IPS DF 6.9 (cell line): ENCODE results near the gene NKTR.

Experiments
- DNase-seq: peaks from one replicate; pipeline ENCODE4 v3.0.0-alpha.2; 2013; ENCODE audit warnings: low read depth, low spot score
- H3K27ac ChIP-seq: one replicate; pipeline ENCODE4 v1.5.1; 2013; ENCODE audit warnings: low read length, control low read depth
- H3K27me3 ChIP-seq: 2 replicates; pipeline ENCODE4 v1.6.1; 2013; ENCODE audit warnings: mild to moderate bottlenecking, low read length; ENCODE audit not compliant: control insufficient read depth, insufficient read depth
- H3K36me3 ChIP-seq: 2 replicates; pipeline ENCODE4 v1.6.1; 2013; ENCODE audit warnings: low read length; ENCODE audit not compliant: control insufficient read depth, insufficient read depth
- H3K4me1 ChIP-seq: 2 replicates; pipeline ENCODE4 v1.6.1; 2013; ENCODE audit warnings: low read length; ENCODE audit not compliant: control insufficient read depth, insufficient read depth
- H3K4me3 ChIP-seq: 2 replicates; pipeline ENCODE4 v1.5.1; 2013; ENCODE audit warnings: mild to moderate bottlenecking, low read length
- H3K9me3 ChIP-seq: 2 replicates; pipeline ENCODE4 v1.6.1; 2013; ENCODE audit warnings: low read length, inconsistent platforms; ENCODE audit not compliant: control insufficient read depth, insufficient read depth
- WGBS: extraction: QIAGEN DNeasy Blood & Tissue Kit; methylation state at CpG from one replicate; pipeline ENCODE4 v1.1.7; 2013; ENCODE audit warnings: mixed read lengths, missing lambda C conversion rate; ENCODE audit not compliant: insufficient read length, insufficient coverage; 5-methylcytosine and 5-hydroxymethylcytosine counted together

Gene NKTR

DNA sequence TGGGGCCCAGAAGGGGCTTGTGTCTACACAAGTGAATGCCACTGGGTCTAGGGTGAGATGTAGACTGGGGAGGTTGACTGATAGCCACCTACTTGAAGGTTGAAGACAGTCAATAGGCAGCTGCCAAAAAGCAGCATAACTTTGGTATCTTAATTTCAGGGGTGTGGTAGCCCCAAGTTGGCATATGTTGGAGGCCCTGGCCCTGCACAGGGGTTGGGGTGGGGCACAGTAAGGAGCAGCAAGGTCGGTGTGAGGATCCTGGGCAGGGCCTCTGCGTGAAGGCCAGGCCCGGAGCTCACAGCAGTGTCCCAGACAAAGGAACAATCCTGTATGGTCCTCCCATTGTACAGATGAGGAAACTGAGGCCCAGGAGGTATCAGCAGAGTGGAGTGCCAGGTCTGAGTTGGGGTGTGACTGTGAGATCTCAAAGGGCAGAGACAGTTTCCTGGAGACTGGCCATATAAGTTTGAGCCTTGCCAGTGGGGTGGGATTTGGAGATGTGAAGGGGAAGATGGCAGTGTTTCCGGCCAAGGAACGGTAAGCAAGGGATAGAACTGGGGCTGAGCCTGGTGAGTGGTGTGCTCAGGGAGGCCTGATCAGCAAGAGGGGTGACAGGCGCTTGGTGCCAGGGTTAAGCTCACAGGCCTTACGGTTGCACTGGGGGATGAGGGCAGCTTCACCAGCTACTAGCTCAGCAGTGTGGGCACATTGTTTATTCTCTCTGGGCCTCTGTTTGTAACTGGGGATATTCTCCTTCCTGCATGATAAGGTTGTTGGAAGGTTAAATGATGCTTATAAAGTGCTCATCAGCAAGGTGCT, 86.6 kb downstream of the NKTR start:
- DNase-seq, result no peak
- Histone ChIP-seq H3K36me3 (no peaks in the 10 kb centered on the region), H3K27me3 (no peaks in the 10 kb centered on the region), H3K27ac (no peak overlapping the region), H3K4me1 (no peaks in the 10 kb centered on the region; the same call in 1 of the 2 replicates), H3K9me3 (no peaks in the 10 kb centered on the region), H3K4me3 (no peak overlapping the region)
- no CpG with 5 or more reads among the region's 7 CpGs for WGBS

- DNase-seq, result no peak
- Histone ChIP-seq H3K27ac (no peak overlapping the region), H3K4me1 (no peaks in the 10 kb centered on the region; the same call in 1 of the 2 replicates), H3K4me3 (no peak overlapping the region), H3K36me3 (no peaks in the 10 kb centered on the region), H3K27me3 (no peaks in the 10 kb centered on the region), H3K9me3 (no peaks in the 10 kb centered on the region)
- WGBS, result no CpG with 5 or more reads among the region's 15 CpGs
Measured at GRCh38 chr3:42688016-42688415, 87.5 kb downstream of the NKTR start.

- no CpG with 5 or more reads among the region's 22 CpGs for WGBS
- H3K9me3 ChIP-seq, result no peaks in the 10 kb centered on the region
- no peak for DNase-seq
- H3K4me1 ChIP-seq, result no peaks in the 10 kb centered on the region; the same call in 1 of the 2 replicates
- H3K27ac ChIP-seq, result no peak overlapping the region
- H3K4me3 ChIP-seq, result no peak overlapping the region
- H3K27me3 ChIP-seq, result no peaks in the 10 kb centered on the region
- H3K36me3 ChIP-seq, result no peaks in the 10 kb centered on the region
Measured at GRCh38 chr3:42688487-42689420, 88.3 kb downstream of the NKTR start.

DNA sequence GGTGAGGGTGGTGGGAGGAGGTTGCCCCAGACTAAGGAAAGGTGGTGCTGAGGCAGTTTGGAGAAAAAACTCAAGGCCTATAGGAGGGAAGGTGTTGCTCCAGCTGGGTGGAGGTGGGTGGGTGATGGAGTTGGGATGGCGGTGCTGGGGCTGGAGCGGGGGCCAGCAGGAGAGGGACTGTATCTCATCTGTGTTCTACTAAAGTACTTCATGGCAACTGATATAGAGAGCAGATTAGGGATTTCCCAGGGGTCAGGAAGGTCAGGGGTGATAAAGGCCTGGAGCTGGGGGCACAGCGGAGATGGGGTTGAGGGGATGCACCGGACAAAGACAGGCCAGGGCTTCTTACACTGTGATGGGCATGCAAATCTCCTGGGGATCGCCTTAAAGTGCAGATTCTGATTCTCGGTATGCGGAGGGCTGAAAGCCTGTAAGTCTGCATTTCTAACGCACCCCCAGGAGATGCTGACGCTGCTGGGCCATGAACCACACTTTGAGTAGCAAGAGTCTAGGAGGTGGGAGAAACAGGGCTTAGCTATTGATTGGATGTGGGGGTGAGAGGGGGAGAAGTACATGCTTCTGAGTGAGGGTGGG, 89.0 kb downstream of the NKTR start:
- Histone ChIP-seq H3K9me3 (no peaks in the 10 kb centered on the region), H3K27me3 (no peaks in the 10 kb centered on the region), H3K36me3 (no peaks in the 10 kb centered on the region), H3K27ac (no peak overlapping the region), H3K4me3 (no peak overlapping the region), H3K4me1 (no peaks in the 10 kb centered on the region; the same call in 1 of the 2 replicates)
- no CpG with 5 or more reads among the region's 9 CpGs for WGBS
- no peak for DNase-seq

DNA sequence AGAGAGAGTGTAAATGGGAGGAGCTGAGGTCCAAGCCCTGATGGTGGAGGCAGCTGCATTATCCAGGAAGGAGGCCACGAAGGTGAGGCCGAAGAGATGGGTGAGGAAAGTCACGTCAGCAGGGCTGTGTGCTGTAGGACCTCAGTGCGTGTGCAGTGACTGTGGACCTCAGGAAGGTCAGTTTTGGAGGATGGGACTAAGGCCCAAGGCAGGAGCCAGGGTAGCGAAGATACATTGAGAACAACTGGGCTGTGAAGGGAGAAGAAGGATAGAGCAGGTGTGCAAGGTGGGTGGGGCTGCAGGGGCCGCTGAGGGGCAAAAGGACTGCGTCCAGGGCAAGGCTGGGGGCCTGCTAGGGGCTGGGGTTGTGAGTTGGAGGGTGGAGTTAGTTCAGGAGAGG, 89.7 kb downstream of the NKTR start:
- no peak for DNase-seq
- Histone ChIP-seq H3K4me1 (no peaks in the 10 kb centered on the region; the same call in 1 of the 2 replicates), H3K4me3 (no peak overlapping the region), H3K36me3 (no peaks in the 10 kb centered on the region), H3K9me3 (no peaks in the 10 kb centered on the region), H3K27me3 (no peaks in the 10 kb centered on the region), H3K27ac (no peak overlapping the region)
- no CpG with 5 or more reads among the region's 7 CpGs for WGBS

- WGBS, result no CpG with 5 or more reads among the region's 10 CpGs
- Histone ChIP-seq H3K4me1 (no peaks in the 10 kb centered on the region; the same call in 1 of the 2 replicates), H3K9me3 (no peaks in the 10 kb centered on the region), H3K4me3 (no peak overlapping the region), H3K27ac (no peak overlapping the region), H3K36me3 (no peaks in the 10 kb centered on the region), H3K27me3 (no peaks in the 10 kb centered on the region)
- DNase-seq, result no peak
Measured at GRCh38 chr3:42690766-42691680, 90.5 kb downstream of the NKTR start.

DNA sequence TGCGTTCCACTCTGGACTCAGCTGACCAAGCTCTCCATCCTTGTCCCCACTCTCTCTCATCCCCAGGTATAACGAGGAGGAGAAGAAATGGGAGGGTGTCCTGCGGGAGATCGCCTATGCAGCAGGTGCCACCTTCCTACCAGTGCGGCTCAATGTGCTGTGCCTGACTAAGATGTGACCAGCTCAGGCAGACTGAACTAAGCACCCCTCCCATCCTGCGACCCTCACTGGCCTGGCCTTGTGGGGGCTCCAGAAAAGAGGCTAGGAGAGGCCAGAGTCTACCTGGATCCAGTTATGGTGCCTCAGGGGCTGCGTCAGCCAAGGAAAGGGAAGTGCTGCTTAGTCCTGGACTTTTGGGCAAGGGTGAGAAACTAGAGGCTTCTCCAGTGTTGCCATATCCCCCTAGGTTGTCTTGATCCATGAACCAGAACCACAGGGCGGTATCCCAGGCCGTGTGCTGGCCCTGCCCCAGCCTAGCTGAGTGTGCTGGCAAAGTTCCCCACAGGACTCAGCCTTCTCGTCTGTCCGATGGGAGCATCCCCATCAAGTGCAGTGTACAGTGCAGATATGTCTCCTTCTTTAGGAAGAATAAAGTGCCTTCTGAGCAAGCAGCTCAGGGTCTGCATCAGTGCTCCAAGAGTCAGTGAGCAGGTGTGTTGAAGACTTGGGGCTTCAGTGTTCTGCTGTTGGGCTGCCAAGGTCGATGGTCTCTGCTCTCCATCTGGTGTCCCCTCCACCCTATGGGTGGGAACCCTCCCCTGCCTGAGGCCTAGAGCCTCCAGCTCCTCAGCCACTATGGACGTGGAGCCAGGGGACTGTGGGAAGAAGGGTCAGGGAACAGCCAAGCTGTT, 91.6 kb downstream of the NKTR start:
- H3K4me1 ChIP-seq, result no peaks in the 10 kb centered on the region; the same call in 1 of the 2 replicates
- H3K4me3 ChIP-seq, result no peak overlapping the region
- no CpG with 5 or more reads among the region's 13 CpGs for WGBS
- H3K9me3 ChIP-seq, result no peaks in the 10 kb centered on the region
- no peak overlapping the region for H3K27ac ChIP-seq
- no peaks in the 10 kb centered on the region for H3K27me3 ChIP-seq
- H3K36me3 ChIP-seq, result no peaks in the 10 kb centered on the region
- DNase-seq, result no peak

- H3K9me3 ChIP-seq, result no peaks in the 10 kb centered on the region
Measured at GRCh38 chr3:42692667-42693529, 92.4 kb downstream of the NKTR start.

More at GRCh38 chr3:42692667-42693529, 92.4 kb downstream of the NKTR start:
- no peak overlapping the region for H3K27ac ChIP-seq
- DNase-seq, result no peak
- H3K36me3 ChIP-seq, result no peaks in the 10 kb centered on the region
- no peaks in the 10 kb centered on the region for H3K27me3 ChIP-seq
- H3K4me3 ChIP-seq, result no peak overlapping the region
- no peaks in the 10 kb centered on the region; the same call in 1 of the 2 replicates for H3K4me1 ChIP-seq
- no CpG with 5 or more reads among the region's 17 CpGs for WGBS
